Mucosa of descending colon (tissue), 3 donors: Measurements from ENCODE around the gene MAP3K9. TPM values are rescaled to one million over a fixed set of nuclear protein-coding genes. Genes with fewer than 3 reads are reported as not detected.
A peak's percentile ranks its signal among the peaks of the same experiment; 100 is the strongest.

Source experiments
- ATAC-seq: fragments of 200-7000 bp; cut with Tn5 transposase; one replicate; pipeline ENCODE4 v1.9.1; 2020; ENCODE audit warnings: mild to moderate bottlenecking, moderate library complexity
- DNase-seq, 3 donors: peaks; one replicate each; pipeline ENCODE4 v3.0.0-alpha.2; 2020
- H3K36me3 ChIP-seq: fragments of 200-600 bp; one replicate; pipeline ENCODE4 v1.8.0; 2021; ENCODE audit warnings: low read depth, mild to moderate bottlenecking
- H3K4me1 ChIP-seq: fragments of 200-600 bp; one replicate; pipeline ENCODE4 v1.8.0; 2021; ENCODE audit warnings: low read depth, mild to moderate bottlenecking
- H3K4me3 ChIP-seq: fragments of 200-600 bp; one replicate; pipeline ENCODE4 v1.8.0; 2021; ENCODE audit warnings: mild to moderate bottlenecking
- H3K9me3 ChIP-seq: fragments of 200-600 bp; one replicate; pipeline ENCODE4 v1.8.0; 2021; ENCODE audit warnings: mild to moderate bottlenecking
- intact Hi-C, 2 donors: fragments of 100-400 bp; cut with DNase I in 1 of 2; cut with micrococcal nuclease in 1 of 2; formaldehyde crosslinking; loops; one replicate each; pipeline versions ENCODE4 v1.11.0 to v1.11.1; 2022; cut with DNase I, micrococcal nuclease
- total RNA-seq, 3 donors: library from RNA; stranded (reverse); fragmentation: NEBNext Ultra II Directional in 2 of 3; extraction: Animal tissue kit (Norgen Biotek cat#: 25700) in 2 of 3; gene quantifications; one replicate each; pipeline versions ENCODE4 v1.2.1 to v1.2.4, GENCODE V29; 2021 to 2023
- TF ChIP-seq, protein P1 (sequence below): fragments of 200-600 bp; IDR thresholded peaks from one replicate; pipeline ENCODE4 v1.8.0; 2022; ENCODE audit warnings: antibody characterized with exemption, mild to moderate bottlenecking
- donor health status: DM: no; HTN: no; CAD: no; lungs with moderate emphysema.
- donor health status: DM: no; HTN: no; CAD: no.
- donor health status: DM: no; HTN: yes; CAD: no.

The MAP3K9 gene
- total RNA-seq, 3 donors from 2014 or later: 5.7 to 9.3 (median 8.8) TPM

DNA sequence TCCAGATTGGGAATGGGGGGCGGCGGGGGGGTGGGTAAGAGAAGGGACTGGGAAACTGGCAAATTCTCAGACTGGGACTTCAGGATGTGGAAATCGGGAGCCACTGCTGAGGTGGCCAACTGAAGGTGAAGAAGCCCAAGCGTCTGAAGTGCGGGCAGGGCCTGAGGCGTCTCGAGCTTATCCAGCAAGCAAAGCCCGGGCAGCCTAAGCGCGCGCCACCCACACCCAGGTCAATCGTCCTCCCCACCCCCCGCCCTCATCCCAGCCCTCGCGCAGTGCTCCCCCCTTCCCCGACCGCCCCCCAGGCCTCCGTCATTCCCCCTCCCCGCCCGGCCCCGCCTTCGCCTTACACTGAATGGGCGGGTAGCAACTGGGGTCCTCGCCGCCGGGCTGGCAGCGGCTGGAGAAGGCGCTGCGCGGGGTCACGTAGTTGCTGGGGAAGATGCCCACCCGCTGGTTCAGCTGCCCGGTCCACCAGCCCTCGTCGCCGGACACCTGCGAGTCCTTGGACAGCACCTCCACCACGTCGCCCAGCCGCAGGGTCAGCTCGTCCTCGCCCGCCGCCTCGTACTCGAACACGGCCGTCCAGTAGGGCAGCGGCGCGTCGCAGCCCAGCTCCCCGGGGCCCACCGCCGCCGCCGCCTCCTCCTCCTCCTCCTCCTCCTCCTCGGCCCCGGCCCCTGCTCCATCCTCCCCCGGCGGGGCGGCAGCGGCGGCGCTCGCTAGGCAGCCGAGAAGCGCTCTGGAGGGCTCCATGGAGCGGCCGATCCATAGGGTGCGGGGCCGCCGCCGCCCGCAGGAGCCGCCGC is 693 bp downstream of the MAP3K9 start:
- Histone ChIP-seq H3K9me3 (no peaks in the 10 kb centered on the region), H3K4me1 (no peaks in the 10 kb centered on the region), H3K4me3 (peak overlapping the region; percentile 65), H3K36me3 (no peaks in the 10 kb centered on the region)
- DNase-seq (peak; percentile 56 to 72 (median 72)), ATAC-seq (peak; percentile 23)
- TF ChIP-seq, protein P1, sequence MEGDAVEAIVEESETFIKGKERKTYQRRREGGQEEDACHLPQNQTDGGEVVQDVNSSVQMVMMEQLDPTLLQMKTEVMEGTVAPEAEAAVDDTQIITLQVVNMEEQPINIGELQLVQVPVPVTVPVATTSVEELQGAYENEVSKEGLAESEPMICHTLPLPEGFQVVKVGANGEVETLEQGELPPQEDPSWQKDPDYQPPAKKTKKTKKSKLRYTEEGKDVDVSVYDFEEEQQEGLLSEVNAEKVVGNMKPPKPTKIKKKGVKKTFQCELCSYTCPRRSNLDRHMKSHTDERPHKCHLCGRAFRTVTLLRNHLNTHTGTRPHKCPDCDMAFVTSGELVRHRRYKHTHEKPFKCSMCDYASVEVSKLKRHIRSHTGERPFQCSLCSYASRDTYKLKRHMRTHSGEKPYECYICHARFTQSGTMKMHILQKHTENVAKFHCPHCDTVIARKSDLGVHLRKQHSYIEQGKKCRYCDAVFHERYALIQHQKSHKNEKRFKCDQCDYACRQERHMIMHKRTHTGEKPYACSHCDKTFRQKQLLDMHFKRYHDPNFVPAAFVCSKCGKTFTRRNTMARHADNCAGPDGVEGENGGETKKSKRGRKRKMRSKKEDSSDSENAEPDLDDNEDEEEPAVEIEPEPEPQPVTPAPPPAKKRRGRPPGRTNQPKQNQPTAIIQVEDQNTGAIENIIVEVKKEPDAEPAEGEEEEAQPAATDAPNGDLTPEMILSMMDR: no peak
- intact Hi-C loops: no loop called here

DNA sequence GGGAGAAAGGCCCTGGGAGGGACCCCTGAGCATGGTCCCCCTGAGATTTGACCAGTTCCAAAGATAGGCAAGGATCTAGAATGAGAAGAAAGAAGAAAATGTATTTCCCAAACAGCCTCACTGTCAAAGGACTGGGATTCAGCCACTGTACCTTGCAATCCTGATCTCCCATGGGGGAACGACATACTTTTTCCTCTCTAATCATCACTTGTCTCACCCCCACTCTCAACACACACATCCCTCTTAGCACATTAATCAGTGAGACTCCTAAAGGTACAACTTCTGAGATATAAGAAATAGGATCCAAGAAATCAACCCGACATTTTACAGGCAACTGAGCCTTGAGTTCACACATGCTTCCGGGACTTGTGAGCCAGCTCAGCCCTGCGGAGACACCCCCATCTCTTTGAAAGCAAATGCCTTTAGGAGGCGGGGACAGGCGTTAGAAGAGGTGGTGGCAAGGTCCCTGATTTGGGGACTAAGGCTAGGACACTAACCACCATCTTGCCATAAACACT is 1.4 kb downstream of the MAP3K9 start:
- TF ChIP-seq, protein P1: no peak
- H3K4me3 ChIP-seq: no peak overlapping the region
- no peaks in the 10 kb centered on the region for H3K4me1 ChIP-seq
- H3K9me3 ChIP-seq: no peaks in the 10 kb centered on the region
- DNase-seq (peak; percentile 61 to 63 (median 62)), ATAC-seq (peak; percentile 45)
- intact Hi-C loops: no loop called here
- no peaks in the 10 kb centered on the region for H3K36me3 ChIP-seq

DNA sequence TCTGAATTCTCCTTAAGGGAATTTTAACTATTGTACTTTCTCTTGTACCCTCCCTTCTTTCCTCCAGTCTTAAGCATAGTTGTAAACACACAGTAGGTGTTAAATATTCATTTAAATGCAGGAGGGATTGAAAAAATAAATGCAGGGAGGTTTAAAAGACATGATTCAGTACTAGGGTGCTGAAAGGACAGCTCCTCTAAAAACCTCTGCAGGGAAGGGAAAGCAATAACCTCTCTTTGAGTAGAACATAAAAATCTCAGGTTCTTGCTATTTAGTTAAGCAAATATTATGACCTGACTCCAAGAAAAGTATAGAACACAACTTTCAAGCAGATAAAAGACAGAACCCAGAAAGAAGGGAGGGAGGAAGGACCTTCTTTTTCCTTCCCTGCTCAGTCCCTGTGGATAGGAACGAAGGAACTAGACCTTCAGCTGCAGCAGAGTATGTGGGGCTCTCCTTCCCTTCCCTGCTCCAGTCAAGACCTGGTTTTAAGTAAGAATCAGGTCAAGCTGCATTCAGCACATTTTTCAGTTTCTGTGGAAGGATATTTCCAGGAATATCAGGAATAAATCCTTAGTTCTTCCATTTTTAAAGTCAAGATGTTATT is 4.7 kb downstream of the MAP3K9 start:
- no peak for DNase-seq
- H3K4me3 ChIP-seq: no peak overlapping the region
- H3K9me3 ChIP-seq: no peaks in the 10 kb centered on the region
- TF ChIP-seq, protein P1: no peak
- no peaks in the 10 kb centered on the region for H3K4me1 ChIP-seq
- no peak for ATAC-seq
- H3K36me3 ChIP-seq: no peaks in the 10 kb centered on the region
- intact Hi-C loops: no loop called here

DNA sequence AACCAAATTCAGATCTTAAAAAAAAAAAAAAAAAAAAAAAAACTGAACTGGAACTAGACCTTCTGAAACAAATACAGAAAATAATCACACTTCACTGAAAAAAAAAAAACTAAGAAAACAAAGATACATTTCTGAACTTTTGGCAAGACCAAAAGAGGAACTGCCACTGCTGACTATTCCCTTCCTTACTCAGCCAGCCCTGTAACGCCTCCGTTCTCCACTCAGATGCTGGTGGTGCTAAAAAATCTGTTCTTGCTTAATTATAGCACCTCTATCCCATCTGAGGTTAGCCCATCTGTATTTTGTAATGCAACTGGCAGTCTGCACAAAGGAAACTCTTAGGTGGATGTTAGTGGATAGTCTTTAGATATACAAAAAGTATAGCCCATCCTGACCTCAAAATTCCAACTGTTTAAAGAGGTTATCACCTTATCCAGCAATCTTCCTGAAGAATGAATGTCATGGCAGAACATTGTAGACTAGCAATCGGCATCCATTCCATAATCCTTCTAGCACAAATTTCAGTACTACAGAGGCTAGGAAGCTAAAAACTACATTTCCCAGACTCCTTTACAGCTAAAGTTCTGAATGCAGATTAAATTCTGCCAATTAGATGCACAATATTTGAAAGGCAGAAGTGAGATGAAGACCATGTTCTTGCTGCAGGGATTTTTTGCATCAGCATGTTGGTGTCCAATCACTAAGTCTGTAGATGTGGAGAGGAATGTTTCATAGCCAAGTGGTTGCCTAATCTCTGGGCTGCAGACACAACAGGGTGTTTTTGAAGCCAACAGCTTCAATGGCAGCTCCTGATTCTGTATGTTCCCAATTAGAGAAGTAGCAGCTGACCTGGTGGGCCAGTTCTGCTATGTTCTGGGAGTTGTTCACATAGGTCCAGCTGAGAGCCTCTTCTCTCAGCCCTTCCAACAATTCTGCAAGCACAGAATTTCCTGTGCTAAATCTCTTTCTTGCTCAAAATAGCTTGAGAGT is 5.7 kb downstream of the MAP3K9 start:
- Histone ChIP-seq H3K9me3 (no peaks in the 10 kb centered on the region), H3K4me3 (no peak overlapping the region), H3K4me1 (no peaks in the 10 kb centered on the region), H3K36me3 (no peaks in the 10 kb centered on the region)
- intact Hi-C loops: no loop called here
- TF ChIP-seq, protein P1: no peak
- ATAC-seq: no peak
- DNase-seq: no peak

DNA sequence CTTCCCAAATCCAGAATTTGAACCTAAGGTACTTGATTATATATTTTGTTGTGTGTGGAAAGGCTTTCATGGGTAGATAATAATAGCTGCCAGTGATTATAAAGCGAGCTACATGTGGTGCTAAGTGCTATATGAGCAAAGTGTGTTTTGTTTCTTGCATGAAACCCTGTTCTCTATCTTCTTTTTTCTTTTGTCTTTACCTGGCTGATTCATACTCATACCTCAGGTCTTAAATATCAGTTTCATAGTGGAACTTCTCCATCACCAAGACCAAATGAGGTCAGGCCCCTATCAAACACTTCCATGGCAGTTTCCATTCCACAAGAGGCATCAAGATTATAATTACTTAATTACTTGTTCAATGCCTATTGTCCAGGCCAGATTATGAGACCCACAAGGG is 6.9 kb downstream of the MAP3K9 start:
- ATAC-seq: no peak
- intact Hi-C loops: no loop called here
- Histone ChIP-seq H3K9me3 (no peaks in the 10 kb centered on the region), H3K4me1 (no peaks in the 10 kb centered on the region), H3K4me3 (no peak overlapping the region), H3K36me3 (no peaks in the 10 kb centered on the region)
- TF ChIP-seq, protein P1: no peak
- DNase-seq: no peak
